SHP77 treated with DMSO at 0.1 percent for 48 hours (cell line): ENCODE data around the gene ESCO1.

Experiments used
- DNase-seq: peaks from one replicate; lab custom pipeline; 2025; lab: John Stamatoyannopoulos, UW

The ESCO1 gene

DNA sequence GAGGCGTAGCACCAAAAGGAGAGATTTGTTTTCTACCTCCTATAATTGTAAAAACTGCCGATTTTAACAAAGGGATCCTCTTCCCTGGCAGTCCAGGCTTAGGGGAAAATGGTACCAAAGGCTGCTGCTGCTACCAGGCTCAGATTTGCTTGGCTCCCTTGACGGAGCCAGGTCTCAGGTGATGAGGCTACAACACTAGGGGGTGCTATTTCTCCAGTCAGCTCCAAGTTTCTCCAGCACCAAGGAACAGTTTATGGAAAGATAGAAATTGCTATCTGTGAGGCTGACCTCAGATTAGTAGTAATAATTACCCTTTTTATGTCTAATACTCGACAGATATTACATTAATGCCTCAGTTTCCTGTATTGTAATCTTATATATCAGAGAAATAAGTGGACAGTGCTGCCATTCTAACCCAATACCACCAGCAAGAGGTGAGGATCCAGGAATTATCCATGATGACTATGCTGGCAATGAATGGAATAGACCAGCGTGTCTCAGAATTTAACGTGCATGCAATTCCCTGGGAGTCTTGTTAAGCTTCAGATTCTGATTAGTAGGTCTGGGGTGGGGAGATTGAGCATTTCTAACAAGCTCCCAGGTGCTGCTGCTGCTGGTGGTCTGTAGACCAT is 111.3 kb downstream of the ESCO1 start:
- peak; percentile 16 for DNase-seq

DNA sequence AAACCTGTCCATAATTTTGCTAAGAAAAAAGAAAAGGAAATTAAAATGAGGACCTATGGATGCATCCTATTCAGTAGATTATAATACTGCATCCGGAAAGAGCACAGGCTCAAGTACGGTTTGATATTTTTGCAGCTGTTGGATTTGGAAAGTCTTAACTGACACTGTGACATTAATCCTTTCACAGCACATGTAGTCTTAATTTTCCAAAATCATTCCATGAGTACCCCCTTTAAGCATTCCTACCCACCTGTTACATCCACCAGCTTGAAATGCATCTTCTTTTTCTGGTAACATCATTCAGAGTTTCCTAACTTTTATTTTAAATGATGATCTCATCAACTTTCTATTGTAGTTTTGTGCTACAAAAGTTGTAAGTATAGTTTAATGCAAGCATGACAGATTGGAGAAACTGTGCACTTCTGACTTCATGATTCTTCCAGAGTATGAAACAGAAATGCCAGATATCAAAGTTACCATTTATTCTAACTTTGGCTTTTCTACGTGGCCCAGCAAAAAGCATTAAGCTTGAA is 113.5 kb downstream of the ESCO1 start:
- no peak for DNase-seq

GRCh38 chr18:21484851-21485636 is 115.5 kb downstream of the ESCO1 start:
- no peak for DNase-seq

DNA sequence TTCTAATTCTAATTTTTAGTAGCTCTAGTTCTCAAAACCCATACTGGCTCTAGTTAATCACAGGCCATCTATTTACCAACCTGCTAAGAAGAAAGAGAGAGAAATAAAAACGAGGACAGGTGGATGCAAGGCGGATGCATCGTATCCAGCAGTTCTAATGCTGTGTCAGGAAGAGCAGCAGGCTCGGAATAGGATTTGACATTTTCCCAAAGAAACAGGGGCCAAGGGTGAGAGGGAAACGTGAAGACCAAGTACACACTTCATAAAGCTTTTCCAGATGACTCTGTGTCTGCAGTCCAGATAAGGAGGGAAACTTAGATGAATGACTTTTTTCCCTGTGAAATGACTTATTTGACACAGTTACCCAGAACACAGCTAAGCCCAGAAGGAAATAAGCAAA is 117.5 kb downstream of the ESCO1 start:
- no peak for DNase-seq

DNA sequence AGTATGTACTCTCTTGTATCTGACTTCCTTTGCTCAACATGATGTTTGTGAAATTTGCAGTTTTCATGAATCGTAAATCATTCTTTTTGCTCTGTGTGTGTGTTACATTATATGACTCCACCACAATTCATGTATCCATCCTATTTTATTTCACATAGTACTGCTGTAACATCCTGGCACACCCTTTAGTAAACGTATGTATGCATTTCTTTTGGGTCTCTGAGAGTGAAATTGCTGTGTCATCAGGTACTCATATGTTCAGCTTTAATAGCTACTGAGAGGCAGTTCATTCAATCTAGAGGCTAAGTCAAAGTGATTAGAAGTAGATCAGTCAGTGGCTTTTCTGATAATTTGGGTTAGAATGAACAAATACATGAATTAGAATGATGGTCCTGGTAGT is 118.8 kb downstream of the ESCO1 start:
- no peak for DNase-seq

- DNase-seq, result no peak
These were observed 120.8 kb downstream of the ESCO1 start for GRCh38 chr18:21479721-21480120.
